ENCODE data around the gene MAEL.

MAEL gene

DNA sequence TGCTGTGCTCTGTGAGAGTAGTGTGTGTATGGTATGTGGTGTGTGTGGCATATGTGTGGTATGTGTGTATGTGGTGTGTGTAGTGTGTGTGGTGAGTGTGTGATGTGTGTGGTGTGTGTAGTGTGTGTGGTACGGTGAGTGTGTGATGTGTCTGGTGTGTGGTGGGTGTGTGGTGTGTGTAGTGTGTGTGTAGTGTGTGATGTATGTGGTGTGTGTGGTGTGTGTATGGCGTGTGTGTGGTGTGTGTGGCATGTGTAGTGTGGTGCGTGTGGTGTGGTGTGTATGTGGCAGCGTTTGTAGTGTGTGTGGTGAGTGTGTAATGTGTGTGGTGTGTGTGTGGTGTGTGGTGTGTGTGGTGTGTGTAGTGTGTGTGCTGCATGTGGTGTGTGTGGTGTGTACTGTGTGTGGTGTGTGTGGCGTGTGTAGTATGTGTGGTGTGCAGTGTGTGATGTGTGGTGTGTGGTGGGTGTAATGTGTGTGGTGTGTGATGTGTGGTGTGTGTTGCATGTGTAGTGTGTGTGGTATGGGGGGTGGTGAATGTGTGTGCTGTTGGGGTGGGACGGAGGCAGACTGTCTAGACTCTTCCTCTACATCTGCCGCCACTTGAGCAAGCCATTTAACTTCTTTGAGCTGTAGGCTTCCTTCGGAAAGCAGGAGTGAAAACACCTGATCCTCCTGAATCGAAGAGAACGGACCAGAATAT lies 67.6 kb downstream of the MAEL start:
- no peak for DNase-seq (ENCODE audit: low read depth)

DNA sequence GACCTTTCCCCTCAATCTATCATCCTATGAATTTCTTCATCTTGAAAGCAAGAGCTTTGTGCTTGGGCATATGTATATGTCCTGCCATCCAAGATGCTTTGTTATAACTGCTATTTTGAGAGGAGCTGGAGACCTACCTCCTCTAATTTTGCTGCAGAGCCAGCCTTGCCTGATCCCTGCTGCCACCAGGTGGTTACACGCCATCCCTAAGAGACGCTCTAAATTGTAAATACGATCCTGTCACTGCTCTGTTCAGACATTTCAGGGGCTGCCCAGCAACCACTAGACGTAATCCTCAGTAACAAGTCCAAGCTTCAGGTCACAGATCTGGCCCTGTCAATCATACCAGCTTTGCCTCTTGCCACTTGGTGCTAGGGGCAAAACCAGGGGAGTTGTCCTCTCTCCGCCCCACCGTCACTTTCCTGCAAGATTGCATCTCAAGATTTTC lies 68.2 kb downstream of the MAEL start:
- DNase-seq (ENCODE audit: low read depth), result no peak

DNA sequence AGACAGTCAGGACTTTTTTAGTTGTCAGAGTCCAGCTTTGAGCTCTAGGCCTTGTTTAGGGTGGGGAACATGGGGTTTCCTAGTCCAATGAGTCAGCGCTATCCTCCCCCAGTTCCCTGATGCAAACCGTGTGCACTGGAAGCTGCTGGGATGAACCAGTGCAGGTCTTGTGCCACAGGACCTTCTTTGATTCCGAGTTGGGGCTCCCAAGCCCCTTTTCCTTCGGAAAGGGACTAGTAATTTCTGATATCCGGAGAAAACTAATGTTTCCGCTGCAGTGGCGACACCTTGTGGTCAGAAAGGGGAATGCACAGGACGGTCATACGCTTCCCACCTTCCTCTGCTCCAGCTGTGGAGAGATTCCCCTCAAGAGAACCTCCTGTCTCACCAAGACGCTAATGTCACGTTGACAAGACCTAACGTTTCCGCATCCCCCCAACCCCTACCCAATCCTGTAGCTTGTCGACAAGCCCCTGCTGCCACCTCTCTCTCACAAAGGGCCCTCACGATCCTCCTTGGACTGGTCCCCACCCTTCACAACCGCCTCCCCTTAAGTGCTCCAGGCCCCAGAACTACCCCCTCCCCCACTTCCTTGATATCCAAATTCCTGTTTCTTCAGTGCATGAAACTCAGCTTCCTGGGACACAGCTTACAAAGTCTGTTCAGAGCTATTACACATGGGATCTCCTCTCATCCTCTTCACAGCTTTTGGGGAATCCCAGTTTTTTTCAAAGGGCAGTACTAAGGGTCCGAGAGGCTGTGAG lies 70.1 kb downstream of the MAEL start:
- DNase-seq (ENCODE audit: low read depth), result no peak

DNA sequence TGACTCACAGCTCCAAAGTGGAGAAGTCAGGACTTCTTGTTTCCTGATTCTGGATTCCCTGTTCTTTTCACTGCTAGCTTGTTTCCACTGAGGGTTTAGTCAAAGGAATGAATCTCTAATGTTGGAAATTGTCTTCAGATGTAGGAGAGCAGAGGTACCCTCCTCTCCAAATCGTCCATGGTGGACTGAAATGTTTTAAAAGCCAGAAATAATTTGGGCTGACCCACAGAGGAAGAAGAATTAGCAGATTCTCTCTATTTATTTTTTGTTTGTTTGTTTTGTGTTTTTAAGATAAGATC lies 70.7 kb downstream of the MAEL start:
- no peak for DNase-seq (ENCODE audit: low read depth)

DNA sequence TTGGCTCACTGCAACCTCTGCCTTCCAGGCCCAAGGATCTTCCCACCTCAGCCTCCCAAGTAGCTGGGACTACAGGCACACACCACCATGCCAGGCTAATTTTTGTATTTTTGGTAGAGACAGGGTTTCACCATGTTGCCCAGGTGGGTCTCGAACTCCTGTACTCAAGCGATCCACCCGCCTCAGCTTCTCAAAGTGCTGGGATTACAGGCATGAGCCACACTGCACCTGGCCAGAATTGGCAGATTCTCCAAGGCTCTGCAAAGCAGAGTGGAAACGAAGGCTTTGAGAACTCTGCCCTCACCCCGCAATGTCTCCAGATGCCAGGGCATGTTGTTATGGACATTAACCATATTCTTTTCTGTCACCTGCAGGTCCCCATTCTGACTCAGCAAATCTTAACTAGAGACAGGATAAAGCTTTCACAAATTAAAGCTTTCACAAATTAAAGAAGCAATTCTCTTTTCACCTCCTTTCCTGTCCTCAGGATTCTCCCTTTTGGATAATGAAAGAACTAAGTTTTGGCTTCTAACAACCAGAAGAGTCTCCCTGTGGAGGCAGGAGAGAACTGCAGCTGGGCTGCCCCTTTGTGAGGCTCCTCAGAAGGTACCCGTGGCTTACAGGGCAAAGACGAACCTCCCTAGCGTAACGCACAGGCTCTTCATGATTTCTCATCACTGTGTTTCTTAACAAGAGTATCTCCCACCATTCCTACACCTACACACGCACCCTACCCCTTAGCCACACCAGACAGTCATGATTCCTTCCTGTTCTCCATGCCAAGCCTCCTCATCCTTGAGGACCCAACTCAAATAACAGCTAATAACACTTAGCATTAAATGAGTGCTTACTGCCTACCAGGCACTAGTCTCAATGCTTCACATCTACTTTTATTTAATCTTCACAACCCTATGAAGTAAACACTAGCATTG lies 71.3 kb downstream of the MAEL start:
- no peak for DNase-seq (ENCODE audit: low read depth)

DNA sequence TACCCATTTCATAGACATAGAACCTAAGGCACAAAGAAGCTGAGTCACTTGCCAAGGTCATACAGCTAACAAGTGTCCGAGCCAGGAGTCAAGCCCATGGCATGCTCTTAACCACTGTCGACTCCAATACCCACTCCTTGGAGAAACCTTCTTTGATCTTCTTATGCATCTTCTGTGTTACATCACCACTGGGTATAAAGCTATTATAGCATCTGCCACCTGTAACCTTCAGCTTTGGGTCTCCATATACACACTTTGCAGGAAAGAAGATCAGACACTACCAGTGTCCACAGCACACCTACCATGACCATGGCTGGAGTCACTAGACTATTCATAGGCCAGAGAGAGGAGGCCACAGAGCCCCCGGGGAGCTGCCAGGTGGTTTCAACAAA lies 72.0 kb downstream of the MAEL start:
- no peak for DNase-seq (ENCODE audit: low read depth)

DNA sequence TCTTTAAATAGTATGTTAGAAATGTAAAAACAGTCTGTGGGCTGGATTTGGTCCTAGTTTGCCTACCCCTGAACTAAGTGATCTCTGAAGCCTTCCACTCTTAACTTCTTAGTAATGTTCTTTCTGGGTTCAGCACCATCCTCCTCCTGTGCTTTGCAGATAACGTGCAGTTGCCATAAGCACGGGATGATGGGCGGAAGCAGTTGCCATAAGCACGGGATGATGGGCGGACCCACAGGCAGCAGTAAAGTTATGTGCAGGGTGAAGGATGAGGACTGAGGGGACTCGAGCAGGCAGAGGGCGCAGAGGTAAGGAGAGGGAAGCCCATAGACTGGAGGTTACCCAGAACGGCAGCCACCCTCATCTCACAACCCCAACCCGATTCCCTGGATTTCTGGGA lies 75.5 kb downstream of the MAEL start:
- DNase-seq (ENCODE audit: low read depth), result no peak

DNA sequence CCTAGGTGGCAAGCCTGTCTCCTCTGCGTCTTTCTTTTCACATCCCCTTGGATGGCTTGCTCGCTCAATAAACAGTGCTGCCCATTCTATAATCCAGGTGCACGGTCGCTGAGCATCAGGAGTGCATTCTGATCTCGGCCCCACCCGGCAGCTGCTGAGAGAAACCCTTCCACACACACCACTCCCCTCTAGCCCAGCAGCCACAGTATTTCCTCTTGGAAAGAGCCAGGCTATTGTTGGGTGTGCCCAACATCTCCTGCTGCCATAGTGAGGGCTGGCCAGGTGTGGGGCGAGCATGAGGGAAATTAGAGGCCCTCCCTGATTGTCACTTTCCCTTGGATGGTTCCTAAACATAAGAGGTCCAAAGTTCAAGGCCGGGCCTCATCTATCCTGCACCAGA lies 76.4 kb downstream of the MAEL start:
- no peak for DNase-seq (ENCODE audit: low read depth)

DNA sequence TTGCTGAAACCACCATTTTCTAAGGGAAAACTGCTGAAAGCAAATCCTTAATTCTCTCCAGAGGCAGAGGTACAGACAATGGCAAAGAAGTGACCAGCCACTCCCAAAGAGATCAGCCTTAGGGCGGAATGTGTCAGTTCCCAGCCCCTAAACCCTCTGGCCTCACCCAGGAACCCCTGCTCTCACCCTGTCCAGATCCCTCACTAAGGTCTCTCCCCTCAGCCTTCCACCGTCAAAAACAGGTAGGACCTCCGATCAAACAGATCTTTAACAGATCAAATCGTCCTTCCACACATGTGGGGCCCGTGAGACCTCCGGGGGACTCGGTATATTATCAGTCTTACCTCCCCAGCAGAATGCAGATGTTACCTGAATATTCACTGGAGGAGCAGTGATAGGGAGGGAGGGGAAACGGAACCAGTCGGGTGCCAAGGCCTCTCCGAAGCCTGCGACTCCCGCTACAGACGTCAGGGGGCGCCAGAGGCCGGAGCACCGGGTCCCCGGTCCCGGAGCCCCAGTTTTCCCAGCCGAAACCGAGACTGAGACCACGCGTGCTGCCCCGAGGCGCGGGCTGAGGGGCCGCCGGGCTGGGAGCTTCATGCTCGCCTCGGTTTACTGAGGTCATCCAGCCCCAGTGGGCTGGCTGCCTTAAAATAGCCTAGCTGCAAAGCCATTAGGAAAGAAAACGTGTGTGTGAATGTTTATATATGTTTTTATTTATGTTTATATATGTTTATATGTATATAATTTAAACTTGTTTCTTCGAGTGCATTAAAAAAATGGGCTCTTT lies 77.4 kb downstream of the MAEL start:
- no peak for DNase-seq (ENCODE audit: low read depth)

DNA sequence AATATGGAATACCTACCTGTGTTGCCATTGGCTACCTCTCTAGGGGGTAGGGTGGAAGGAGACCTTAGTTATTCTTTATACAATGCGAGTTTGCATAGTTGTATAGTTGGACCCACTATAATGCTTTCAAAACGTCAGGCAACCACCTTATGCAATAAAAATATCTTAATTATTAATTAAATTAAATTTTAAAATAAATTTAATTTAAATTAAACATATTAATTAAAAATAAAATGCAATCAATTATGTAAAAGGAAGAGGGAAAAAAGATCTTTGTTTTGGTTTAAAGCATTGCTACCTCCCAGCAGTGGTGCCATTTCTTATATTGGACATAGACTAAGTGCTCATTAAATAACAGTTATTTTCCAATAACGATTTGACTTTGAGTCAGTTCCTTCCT lies 78.8 kb downstream of the MAEL start:
- no peak for DNase-seq (ENCODE audit: low read depth)

DNA sequence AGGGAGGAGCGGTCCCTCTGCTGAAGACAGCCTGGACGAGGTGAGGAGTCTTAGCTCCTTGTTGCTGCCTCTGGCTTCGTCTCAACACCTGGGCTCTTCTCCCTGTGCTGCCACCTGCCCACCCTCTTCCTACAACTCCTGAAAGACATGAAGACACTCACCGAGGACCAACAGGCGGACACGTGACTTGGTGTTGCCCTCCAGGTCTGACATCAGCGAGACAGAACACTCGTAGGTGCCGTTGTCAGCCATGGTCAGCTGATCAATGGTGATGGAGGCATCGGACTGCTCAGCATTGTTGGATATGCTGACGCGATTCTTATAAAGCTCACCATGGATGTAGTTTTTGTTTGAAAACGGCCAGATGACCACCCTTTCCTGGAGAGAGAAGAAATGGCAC lies 79.7 kb downstream of the MAEL start:
- DNase-seq (ENCODE audit: low read depth), result no peak

DNA sequence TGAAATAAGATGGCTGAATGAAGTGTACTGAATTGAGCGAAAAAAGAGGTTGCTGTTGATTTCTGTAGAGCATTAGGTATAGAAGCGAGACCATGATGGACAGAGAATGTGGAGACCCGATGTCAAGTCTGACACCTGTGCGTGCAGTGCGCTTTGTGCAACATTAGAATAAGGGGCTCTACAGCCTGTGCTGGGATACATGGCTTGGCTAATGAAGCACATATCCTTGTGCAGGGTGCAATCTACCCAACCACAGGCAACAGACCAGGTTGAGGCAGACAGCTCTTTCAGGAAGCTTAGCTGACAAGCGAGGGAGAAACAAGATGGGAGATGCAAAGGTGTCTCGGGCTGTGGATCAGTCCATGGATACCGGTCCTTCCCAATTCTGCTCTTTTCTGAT lies 82.2 kb downstream of the MAEL start:
- DNase-seq (ENCODE audit: low read depth), result no peak

Measured in HS-27A (cell line).